Activated effector memory CD4-positive, alpha-beta T cell treated with Interleukin-2 at 50 U/mL for 16 hours (primary cell): Measurements from ENCODE around the gene SSTR3.

ENCODE experiments used
- DNase-seq: peaks from one replicate; pipeline ENCODE4 v3.0.0-alpha.2; 2020

Gene SSTR3

GRCh38 chr22:37163575-37164504, 48.4 kb downstream of the SSTR3 start:
- DNase-seq, result peak; percentile 28

DNA sequence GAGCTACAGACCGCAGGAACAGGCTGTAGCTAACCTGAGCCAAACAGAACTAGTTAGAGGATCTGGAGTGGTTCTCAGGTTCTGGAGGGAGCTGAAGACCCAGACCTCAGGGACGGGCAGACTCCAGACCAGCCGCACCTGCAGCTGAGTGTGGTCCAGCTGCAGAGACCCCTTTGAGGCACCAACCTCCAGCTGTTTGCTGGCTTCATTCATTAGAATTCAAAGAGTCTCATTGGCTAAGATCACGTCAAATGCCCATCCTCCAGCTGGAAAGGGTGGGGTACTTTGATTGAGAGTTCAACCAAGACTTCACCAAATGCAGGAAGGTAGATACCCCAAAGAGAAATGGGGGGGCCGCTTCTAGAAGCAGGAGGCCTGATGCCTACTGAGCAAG, 49.2 kb downstream of the SSTR3 start:
- DNase-seq, result no peak

GRCh38 chr22:37162221-37163095, 49.8 kb downstream of the SSTR3 start:
- DNase-seq, result peak; percentile 64

DNA sequence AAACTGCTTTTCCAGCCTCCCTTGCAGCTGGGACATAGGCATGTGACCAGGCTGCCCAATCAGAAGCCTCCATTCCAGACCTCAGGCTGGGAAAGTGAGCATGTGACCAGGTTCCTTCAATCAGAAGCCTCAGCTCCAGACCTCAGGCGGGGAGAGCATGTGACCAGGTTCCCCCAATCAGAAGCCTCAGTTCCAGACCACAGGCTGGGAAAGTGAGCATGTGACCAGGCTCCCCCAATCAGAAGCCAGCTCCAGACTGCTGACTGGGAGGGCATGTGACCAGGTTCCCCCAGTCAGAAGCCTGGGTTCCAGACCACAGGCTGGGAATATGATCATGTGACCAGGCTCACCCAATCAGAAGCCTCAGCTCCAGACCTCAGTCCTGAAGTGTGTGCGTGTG, 50.8 kb downstream of the SSTR3 start:
- DNase-seq, result no peak

GRCh38 chr22:37160027-37160426, 52.2 kb downstream of the SSTR3 start:
- no peak for DNase-seq

DNA sequence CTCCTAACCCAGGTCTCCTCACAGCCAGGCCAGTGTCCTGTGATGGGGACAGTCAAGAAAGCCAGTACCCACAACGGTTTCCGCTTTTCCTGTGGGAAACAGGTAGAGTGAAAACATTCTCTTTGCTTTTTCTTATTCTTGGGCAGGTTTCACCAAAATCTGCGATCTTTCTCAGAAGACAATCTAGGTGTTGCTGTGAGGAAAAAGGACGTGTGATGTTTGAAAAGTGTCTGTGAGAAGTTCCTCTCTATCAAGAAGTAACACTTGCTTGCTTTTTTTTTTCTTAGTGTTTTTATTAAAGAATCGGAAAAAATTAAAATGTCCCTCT, 53.4 kb downstream of the SSTR3 start:
- no peak for DNase-seq

GRCh38 chr22:37157516-37158285, 54.6 kb downstream of the SSTR3 start:
- DNase-seq, result no peak

DNA sequence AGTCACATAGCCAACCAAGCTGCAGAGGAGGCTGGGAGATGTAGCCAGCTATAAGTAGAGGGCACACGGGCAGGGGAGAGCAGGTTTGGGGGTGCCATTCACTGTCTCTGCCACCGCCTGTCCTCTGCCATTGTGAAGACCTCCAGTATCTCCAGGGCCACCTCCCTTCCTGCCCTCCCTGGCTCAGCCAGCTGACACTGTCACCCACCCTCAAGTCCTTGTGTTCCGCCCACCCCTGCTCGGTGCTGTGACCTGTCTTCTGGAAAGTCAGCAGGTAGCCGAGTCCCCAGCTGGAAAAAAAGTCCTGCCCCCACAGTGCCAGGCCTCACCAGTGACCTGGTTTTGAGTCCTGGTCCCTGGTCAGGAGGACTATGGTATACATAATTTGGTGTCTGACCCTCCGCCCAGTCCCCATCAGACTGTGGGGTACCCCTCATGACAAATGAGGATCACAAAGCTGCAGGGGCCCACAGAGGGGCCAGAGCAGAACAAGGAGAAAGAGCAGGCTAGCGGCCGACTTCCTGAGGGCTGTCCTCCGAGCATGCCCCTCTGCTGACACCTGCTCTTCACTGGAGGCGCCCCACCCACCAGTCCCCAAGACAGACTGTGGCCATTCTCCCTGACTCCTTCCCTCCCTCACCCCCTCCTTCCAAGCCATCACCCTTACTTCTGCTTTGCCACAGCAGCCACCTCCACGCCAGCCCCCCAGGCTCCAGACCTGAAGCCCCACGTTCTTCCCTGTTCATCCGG, 55.4 kb downstream of the SSTR3 start:
- no peak for DNase-seq

DNA sequence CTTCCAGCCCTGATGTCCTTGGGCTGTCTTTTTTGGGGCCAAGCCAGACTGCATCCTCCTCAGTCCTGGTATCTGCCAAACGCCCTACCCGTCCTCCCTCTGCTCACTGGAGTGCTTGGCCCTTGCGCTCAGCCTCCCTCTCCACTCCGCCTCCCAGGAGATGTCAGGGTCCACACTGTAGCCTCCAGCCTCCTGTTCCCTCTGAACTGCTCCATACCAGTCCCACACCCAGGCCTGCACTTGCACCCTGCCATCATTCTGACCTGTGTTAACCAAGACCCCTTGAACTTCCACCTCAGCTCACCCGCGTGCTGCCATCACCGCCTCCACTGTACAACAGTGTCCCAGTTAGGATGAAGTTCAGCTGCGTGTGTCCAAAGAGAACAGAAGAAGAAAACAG, 56.3 kb downstream of the SSTR3 start:
- no peak for DNase-seq

GRCh38 chr22:37154925-37155712, 57.2 kb downstream of the SSTR3 start:
- DNase-seq, result no peak
